WTC11 (cell line): ENCODE results near the gene ZNF609.

ENCODE experiments used
- ELF4 ChIP-seq: sonication (generic); formaldehyde crosslinking; IDR thresholded peaks from 2 replicates; pipeline ENCODE4 v1.8.1; 2022; ENCODE audit warnings: low read depth, mild to moderate bottlenecking, moderate library complexity, missing genetic modification reagents
- TEAD4 ChIP-seq: sonication (generic); formaldehyde crosslinking; IDR thresholded peaks from 2 replicates; pipeline ENCODE4 v1.8.0; 2022; ENCODE audit warnings: mild to moderate bottlenecking, missing genetic modification reagents
- ZNF396 ChIP-seq: fragments of 250-450 bp; sonication (Bioruptor Pico); IDR thresholded peaks from 2 replicates; pipeline ENCODE4 v1.8.0; 2021; ENCODE audit warnings: mild to moderate bottlenecking, moderate library complexity, borderline replicate concordance
- TF ChIP-seq, protein P1 (sequence below): fragments of 200-600 bp; IDR thresholded peaks from 2 replicates; pipeline ENCODE4 v1.8.0; 2022; ENCODE audit warnings: antibody characterized with exemption

DNA sequence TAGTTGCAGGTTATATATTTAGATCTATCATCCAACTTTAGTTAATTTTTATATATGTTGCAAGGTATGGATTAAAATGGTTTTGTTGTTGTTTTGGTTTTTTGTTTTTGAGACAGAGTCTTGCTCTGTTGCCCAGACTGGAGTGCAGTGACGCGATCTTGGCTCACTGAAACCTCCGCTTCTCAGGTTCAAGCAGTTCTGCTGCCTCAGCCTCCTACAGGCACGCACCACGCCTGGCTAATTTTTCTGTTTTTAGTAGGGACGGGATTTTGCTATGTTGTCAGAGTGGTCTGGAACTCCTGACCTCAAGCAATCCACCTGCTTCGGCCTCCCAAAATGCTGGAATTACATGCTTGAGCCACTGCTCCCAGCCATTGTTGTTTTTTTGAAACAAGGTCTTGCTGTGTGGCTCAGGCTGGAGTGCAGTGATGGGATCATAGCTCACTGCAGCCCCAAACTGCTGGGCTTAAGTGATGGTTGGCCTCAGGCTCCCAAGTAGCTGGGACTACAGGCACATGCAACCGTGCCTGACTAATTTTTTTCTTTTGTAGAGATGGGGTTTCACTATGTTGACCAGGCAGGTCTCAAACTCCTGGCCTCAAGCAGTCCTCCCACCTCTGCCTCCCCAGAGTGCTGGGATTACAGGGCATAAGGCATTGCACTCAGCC is 92.0 kb downstream of the ZNF609 start:
- TF ChIP-seq TEAD4 (CRISPR knock-in tag) (no peak), ELF4 (CRISPR knock-in tag) (no peak), ZNF396 (CRISPR knock-in tag) (no peak)
- TF ChIP-seq, protein P1, sequence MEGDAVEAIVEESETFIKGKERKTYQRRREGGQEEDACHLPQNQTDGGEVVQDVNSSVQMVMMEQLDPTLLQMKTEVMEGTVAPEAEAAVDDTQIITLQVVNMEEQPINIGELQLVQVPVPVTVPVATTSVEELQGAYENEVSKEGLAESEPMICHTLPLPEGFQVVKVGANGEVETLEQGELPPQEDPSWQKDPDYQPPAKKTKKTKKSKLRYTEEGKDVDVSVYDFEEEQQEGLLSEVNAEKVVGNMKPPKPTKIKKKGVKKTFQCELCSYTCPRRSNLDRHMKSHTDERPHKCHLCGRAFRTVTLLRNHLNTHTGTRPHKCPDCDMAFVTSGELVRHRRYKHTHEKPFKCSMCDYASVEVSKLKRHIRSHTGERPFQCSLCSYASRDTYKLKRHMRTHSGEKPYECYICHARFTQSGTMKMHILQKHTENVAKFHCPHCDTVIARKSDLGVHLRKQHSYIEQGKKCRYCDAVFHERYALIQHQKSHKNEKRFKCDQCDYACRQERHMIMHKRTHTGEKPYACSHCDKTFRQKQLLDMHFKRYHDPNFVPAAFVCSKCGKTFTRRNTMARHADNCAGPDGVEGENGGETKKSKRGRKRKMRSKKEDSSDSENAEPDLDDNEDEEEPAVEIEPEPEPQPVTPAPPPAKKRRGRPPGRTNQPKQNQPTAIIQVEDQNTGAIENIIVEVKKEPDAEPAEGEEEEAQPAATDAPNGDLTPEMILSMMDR = no peak
